ENCODE data around the gene SLC6A5.
"Not testable (repeated sequence)": the region's sequence is repeated elsewhere in the genome, so short reads cannot be mapped to it uniquely, and the experiment has no call there.

Gene SLC6A5

DNA sequence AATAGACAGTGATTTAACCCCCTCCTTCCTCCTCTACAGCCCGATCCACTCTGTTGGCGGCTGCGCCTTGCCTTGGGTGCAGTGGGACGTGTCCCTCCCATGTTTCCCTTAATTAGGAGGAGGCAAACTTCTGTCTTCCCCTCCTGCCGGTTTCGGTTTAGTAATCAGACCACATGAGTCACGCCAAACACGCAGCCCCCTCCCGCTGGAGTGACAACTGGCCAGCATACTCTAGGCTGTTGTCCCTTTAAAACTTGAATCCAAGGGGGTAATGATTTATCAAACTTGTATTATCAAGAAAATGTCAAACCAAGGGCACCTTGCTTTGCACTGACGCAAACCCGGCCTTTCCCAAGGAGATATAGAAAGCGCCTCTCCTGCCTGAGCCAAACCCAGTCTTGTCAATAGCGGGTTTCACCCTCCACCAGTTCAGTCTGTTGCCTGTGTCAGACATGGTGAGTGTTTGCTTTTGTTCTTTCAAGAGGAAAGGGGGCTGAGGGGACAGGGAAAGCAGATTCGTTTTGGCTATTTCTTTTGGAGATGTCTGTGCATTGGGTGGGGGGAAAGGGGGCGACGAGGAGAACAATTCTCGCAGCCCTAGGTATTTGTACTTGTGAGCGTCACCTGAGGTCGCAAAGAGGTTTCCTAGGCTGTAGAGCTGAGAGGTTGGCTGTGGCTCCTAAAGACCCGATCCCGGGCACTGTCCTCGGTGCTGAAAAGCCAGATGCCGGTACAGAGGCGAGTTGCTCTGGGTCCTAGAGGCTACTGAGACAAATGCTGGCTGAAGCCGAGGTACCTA, at the start of gene SLC6A5:
Gene SLC6A5, plus strand, starts transcription at position 388 of the 799 bp plus-strand sequence. Its CDS starts 65 bp downstream, at position 453.
- peak; percentile 4 for DNase-seq

DNA sequence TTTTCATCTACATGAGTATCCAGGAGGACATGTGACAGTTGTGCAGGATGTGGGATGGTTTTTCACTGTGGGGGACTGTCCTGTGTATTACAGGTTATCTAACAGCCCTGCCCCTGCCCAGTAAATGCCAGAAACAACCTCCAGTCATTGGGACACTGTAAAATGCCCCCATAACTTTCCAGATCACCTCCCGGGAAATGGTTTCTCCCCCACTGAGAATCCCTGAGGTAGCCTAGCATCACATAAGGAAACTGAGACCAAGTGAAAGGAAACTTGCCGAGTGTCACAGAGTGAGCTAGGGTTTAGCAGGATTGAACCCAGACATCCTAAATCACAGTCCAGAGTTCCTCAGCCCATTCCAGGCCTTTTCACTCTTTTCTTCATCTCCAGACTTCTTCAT, 48.3 kb upstream of the SLC6A5 start:
- no peak for DNase-seq

DNA sequence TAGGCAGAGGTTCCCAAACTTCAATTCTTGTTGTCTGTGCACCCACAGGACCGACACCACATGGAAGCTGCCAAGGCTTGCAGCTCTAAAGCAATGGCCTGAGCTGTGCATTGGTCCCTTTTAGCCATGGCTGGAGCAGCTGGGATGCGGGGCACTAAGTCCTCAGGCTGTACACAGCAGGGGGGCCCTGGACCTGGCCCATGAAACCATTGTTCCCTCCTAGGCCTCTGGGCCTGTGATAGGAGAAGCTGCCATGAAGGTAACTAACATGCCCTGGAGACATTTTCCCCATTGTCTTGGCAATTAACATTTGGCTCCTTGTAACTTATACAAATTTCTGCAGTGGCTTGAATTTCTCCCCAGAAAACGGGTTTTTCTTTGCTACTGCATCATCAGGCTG, 43.6 kb upstream of the SLC6A5 start:
- DNase-seq, result no peak

DNA sequence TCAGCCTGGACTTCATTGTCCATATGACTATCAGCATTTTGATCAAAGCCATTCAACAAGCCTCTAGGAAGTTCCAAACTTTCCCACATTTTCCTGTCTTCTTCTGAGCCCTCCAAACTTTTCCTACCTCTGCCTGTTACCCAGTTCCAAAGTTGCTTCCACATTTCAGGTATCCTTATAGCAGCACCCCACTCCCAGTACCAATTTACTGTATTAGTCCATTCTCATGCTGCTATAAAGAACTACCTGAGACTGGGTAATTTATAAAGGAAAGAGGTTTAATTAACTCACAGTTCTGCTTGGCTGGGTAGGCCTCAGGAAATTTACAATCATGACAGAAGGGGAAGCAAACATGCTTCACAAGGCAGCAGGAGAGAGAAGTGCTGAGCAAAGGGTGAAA, 43.0 kb upstream of the SLC6A5 start:
- not testable (repeated sequence) for DNase-seq

DNA sequence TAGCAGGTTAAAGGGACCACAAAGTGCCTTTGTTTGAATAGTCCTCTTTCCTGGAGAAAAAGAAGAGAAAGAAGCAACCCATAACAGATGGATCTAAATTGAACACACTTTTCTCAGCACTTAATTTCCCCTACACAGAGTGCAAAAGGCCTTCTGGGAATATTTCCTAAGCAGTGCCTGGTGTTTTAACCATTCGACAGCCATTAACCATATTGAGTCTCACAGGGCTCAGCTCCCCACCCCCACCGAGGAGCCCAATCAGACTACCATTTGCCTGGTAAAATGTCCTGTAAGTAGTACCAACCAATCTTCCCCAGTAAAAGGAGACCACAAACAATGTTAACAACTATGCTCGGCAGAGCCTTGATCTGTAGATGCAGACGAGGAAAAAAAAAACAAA, 40.7 kb upstream of the SLC6A5 start:
- no peak for DNase-seq

DNA sequence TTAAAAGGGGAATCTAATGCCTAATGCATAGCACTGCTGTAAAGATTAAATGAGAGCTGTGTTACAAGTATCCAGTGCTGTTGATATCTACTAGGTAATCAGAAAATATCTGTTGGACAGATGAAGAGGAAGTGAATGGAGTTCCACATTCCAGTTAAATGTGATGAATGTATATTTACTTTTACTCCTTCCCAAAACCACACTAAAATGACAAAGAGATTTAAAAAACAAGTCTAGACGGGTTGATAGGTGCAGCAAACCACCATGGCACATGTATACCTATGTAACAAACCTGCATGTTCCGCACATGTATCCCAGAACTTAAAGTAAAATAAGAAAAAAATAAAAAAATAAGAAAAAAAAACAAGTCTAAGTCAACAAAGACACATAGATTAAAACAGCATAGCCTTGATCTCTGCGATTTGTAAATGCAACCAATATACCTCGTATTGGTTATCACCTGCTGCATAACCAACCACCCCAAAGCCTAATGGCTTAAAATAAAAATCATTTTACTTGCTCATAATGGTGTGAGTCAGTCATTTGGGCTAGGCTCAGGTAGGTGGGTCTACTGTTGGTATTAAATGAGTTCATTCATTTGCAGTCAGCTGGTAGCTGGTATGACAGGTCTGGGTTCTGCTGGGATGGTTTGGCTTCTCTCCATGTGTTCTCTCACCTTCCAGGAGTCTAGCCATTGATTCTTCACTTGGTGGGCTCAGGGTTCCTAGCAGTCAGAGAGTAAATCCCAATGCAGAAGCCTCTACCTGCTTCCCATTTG, 39.7 kb upstream of the SLC6A5 start:
- no peak for DNase-seq

DNA sequence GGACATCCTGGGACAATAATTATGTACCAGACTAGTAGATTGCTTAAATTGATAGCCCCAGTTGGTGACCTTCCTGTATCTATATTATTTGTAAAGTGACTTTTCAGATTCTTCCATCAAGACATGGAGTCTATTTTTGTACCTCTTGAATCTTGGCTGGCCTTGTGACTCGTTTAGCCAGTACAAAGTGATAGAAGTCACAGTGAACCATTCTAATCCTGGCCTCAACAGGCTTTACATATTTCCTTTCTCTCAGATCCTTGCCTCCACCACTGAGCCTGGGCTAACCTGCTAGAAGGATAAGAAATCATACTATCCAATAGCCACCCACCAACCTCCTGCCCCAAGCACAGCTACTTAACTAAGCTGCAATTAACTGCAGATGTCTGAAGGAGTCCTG, 37.5 kb upstream of the SLC6A5 start:
- DNase-seq, result no peak

DNA sequence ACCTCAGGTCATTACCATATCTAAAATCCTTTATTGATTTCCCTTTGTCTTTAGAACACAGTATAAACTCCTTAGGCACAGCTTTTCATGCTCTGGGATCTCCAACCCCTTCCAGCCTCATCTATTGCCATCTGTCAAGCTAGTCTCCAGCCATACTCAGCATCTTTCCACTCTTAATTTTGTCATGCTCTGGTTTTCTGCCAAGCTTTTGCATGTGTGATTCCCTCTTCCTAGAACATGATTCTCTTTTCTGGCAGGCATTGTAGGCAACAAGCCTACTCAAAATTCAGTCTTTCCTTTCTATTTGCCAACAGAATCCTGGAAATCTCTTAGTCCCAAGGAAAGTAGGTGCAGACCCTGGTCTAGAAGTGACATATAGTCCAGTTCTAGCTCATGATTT, 35.5 kb upstream of the SLC6A5 start:
- no peak for DNase-seq

DNA sequence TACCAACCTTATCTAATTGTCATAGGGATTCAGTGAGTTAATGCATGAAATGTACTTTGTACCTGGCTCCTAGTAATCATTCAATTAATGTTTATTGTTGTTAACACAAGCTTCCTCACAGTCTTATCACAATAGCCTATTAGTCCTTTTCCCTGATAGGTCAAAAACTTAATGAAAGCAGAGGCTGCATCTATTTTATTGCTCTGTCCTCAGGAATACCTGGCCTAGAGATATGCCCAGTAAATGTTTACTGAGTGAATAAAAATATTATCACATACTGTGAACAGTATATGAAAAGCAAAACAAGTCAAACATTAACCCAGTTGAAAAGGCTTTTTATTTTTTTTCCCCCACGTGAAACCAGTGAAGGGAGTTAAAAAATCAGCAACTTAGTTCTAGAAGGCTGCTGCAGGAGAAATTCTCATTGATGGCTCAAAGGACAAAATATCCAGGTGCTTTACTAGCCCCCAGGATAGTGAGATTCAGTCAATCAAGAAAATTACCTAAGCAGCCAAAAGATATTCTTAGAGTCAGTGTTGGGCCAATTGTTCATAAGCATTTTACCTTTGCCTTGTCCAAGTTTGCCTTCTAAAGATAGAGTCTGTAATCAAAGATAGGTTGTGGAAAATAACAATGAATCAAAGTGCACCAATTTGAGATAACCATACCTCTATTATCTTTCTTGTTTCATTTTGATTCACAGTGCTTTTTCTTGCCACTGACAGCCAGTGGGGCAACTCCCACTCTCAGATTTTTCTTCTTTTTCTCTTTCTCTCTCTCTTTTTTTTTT, 34.4 kb upstream of the SLC6A5 start:
- DNase-seq, result no peak

DNA sequence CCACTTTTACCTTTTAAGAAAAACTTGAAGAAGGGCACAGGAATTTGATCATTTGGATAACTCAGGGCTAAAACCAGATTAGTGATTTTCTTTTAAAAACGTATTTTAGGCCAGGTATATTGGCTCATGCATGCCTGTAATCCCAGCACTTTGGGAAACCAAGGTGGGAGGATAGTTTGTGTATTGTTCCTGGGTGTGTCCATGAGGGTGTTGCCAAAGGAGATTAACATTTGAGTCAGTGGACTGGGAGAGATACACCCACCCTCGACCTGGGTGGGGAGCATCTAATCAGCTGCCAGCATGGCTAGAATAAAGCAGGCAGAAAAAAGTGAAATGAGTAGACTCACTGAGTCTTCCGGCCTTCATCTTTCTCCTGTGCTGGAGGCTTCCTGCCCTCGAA, 33.3 kb upstream of the SLC6A5 start:
- not testable (repeated sequence) for DNase-seq

DNA sequence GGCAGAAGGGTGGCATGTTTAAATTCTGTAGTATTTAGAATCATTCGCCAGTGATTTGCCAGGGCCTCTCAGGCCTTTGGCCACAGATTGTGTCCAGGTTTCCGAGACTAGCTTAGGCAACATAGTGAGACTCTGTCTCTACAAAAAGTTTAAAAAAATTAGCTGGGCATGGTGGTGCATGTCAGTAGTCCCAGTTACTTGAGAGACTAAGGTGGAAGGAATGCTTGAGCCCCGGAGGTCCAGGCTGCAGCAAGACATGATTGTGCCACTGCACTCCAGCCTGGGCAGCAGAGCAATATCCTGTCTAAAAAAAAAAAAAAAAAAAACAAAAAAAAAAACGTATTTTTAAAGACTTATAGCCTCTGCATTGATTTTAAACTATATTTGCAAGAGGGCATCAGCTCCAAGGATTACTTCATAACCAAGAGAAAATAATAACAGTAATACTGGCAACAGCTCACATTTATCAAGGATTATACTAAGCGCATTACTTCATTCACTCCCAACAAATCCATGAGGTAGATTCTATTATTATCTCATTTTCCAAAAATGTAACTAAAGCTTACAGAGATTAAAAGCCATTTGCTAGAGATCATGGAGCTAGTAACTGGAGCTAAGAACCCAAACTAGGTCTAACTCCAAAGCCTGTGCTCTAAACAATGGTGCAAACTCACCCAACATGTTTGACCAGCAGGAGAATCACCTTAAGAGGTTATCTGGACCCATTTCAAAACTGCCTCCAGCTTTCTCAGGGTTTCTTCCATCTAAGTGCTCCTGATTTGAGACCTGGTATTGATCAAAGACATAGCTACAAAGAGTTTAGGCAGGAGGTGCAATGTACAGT, 32.6 kb upstream of the SLC6A5 start:
- DNase-seq, result no peak

DNA sequence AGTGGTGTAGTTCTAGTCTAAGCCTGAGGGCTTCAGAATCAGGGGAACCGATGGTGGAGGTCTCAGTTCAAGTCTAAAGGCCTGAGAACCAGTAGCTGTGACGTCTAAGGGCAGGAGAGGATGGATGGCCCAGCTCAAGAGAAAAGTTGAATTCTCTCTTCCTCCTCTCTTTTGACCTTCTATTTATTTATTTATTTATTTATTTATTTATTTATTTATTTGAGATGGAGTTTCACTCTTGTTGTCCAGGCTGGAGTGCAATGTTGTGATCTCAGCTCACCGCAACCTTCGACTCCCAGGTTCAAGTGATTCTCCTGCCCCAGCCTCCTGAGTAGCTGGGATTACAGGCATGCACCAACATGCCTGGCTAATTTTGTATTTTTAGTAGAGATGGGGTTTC, 19.7 kb upstream of the SLC6A5 start:
- not testable (repeated sequence) for DNase-seq

DNA sequence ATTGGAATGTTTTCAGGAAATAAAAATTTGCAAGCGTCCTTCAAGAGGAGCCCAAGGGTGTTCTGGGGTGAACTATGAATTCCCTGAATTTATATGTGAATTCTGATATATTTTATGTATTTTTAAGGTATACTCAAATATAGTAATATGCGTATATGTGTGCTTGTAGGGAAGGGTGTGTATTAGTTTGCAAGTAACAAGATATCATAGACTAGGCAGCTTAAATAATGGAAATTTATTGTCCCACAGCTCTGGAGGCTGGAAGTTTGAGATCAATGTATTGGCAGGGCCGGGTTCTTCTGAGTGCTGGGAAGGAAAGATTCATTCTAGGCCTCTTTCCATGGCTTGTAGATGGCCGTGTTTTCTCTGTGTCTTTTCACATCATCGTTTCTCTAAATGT, 16.2 kb upstream of the SLC6A5 start:
- no peak for DNase-seq

DNA sequence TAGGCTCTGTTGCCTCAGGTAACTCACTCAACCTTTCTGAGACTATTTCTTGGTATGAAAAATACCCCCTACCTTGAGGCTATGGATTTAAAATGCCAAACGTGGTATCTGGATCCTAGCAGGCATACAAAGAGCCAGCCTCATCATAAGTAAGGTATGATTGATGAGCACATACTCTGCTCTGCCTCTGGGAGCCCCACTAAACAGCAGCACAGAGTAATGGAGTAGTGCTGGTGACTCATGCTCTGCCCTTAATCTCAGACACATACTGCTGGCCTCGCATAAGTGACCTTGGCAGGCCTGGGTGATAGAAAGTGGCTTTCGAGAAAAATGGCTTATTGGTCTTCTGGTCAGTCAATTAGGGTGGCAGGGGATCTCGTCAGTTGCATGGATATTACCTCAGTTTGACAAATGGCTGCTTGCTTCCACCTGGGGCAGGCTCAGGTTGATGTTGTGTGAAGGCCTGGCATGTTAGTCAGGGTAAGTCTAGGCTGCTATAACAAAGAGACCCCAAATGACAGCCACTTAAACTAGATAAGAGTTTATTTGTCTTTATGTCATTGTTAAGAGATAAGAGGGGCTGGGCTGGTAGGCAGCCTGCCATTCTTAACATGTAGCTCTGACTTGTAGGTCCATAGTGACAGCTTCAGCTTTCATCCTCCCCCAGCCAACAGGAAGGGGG, 15.2 kb upstream of the SLC6A5 start:
- no peak for DNase-seq

DNA sequence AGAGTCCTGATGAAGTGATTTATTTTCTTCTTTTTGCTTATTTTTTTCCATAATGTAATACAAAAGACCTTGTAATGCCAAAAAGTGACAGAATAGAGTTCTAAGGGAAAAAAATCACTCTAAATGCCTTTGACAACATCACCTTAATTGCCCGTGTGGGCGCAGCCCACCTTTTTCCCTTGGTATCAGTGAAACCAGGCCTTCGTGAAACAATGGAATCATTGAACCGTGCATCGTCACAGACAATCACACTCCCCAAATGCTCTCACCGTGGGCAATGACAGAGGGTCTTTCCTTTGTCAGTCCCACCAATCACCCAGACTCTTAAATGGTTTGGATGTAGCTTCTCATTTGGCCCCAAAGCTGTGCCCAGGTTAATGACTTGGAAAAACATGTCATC, 9.6 kb upstream of the SLC6A5 start:
- DNase-seq, result no peak

DNA sequence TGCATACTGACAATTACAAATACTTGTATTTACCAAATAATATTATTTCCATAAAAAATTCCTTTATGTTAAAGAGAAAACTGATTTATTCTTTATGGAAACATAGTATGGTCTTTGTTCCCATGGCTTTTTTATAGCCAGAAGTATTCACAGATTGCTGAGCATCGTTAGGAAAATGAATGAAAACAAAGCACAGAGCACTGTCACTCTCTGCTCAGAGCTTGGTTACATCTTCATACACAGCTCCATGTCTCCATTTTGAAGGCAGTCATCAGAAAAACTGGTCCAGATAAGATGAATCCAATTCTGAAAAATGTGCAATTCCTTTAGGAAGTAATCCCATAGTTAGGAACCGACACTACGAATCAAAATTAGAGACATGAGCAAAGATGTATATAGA, 9.0 kb upstream of the SLC6A5 start:
- no peak for DNase-seq

DNA sequence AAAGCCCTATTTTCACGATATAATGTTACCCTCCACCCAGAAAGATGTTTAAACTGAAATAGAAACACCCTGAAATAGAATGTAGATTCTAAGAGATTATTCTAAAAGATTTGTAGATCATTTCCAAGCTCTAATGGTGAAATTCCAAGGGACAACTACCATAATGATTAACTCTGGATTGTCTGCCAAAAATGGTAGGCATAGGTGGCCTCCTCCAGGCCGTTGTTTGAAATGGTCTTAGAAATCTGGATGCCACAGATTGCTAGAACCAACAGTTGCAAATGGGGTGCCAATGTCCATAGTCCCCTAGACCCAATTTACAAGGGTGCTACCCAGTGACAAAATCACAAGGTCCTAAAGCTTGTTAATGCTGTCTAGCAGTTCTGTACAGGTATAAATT, 6.7 kb upstream of the SLC6A5 start:
- no peak for DNase-seq

DNA sequence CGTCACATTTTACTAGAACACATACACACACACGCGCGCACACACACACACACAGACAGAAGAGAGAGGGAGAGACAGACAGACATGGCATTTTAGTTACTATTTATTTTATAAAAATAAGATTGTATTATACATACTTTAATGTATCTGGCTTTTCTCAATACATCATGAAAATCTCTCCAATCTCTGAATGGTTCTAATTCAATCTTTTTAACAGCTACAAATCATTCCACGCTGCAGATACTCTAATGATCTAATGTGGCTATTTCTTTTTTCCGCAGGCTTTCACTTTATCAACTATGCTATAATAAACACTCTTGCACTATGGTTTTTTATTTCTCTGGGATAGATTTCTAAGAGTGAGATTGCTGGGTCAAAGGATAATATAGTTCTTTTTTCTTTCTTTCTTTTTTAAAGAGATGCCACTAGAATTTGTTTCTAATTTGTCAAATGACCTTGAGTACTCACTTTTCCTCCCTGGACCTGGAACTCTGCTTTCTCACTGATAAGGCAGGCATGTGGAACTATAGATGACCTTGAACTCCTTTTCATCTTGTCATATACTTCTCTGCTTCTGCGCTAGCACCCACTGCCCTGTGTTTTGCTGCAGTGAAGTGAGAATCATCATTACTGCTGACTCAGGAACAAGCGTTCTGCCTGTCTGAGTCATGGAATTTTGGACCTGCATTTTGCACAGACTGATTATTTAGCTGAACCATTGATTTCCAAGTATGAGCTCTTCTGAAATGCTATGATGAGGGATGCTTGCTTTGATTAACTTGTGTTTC, 4.9 kb upstream of the SLC6A5 start:
- DNase-seq, result no peak

DNA sequence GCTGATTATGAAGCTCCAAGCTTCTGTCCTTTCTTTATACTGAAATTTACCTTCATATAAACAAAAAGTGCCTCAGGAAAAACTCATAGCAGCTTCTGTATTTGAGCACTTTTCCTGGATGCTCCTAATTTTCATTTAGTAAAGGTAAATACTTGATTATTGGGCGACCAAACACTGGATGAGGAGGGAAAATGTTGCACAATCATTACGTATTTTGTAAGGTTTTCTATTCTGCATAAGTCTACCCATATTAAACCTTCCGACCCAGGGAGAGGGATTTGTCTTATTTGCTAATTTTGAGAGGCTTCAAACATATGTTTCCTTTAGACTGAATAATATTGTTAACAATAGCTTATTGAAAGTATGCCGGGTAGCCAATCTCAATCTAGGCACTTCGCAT, 4.3 kb upstream of the SLC6A5 start:
- DNase-seq, result no peak

DNA sequence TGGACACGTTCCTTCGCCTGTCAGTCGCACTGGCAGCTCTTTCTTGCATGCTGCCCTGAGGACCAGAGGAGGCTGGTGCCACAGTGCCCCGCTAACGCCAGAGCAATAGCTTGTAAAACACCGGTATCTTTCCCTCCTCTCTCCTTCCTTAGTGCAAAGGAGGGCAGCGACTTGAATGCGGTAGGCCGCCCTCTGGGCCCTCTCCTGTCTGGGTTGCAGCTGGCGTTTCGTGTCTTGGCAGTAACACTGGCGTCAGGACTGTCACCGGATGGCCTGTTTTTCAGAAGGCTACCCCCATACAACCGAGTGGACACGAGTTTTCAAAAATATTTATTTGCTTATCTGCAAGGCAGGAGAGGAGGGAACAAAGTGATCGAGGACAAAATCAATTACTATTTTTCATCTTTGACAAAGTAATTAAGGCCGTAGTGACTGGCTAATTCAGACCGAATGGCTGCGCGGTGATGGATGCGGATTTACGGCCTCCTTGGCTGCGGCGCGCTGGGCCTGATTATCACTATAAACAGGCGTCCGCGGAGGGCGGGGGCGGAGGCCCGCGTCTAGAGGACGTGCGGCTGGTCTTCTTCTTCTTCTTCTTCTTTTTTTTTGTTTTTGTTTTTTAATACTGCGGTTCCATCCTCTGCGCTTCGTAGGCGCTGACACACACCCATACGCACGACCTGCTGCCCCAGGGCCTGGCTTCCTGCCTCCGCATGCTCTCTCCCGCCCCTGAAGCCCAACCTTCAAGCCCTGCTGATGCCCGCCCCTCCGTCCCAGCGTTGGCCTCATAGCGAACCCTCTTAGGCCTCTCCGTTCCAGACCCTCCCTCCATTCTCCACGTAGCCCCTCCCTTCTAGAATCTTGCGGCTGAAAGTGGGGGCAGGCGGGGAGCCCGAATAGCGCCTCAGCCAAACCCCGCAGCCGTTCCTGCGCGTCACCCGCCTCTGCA, 2.9 kb upstream of the SLC6A5 start:
- no peak for DNase-seq

Data from activated naive CD4-positive, alpha-beta T cell treated with Interleukin-2 at 50 U/mL for 16 hours (primary cell).